ENCODE data around the gene SFT2D2. TPM values are rescaled to one million over a fixed set of nuclear protein-coding genes. Genes with fewer than 3 reads are reported as not detected.

The SFT2D2 gene
- total RNA-seq, 2 donors from 2014 or later: 40.8 to 49.8 TPM

DNA sequence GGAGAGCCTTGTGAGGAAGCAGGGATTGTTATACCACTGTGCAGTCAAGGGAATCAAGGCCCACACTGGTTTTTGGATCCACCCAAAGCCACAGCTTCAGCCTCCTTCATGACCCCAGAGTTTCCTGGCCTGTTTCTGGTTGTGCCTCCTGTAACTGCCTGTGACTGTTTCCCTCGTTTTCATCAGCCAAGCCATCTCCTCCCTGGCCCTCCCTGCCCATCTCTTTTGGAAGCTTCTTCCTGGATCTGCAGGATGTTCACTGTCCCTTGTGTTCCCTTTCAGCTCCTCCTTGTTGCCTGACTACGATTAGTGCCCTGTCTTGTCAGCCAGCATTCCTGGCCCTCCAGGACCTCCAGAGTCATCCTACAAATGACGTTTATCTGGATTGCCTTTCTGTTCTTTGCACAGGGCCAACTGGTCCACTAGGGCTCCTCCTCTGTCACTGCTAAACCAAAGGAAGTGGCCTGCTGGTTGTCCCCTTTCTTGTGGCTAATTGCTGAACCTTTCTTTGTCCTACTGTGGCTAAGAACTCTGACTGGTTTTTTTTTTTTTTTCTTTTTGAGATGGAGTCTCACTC lies 17.9 kb downstream of the SFT2D2 start:
- Mint-ChIP-seq H3K9me3 (peaks cover 0 to 5% of the 10 kb centered on the region in 2 donors), H3K27ac (peak overlapping the region; percentile 71 to 97), H3K36me3 (peaks cover 55 to 88% of the 10 kb centered on the region in 2 donors)
- DNase-seq (ENCODE audit: low spot score in 2 of 2): no peak
- ATAC-seq: peak in 1 of 2 donors; percentile 83

DNA sequence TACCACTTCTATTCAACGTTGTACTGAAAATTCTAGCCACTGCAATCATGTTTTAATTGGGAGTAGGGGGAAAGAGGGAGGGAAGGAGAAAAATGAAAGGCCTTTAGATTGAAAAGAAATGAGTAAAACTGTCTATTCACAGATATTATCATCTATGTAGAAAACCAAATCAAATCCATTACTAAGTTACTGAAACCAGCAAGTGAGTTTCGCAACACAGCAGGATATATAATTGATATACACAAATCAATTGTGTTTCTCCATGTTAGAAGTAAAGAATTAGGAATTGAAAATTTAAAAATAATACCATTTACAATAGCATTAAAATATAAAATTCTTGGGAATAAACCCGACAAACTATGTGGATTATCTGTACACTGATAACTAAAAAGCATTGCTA lies 19.2 kb downstream of the SFT2D2 start:
- ATAC-seq: no peak
- H3K36me3 Mint-ChIP-seq: peaks cover 63 to 91% of the 10 kb centered on the region in 2 donors
- DNase-seq (ENCODE audit: low spot score in 2 of 2): no peak
- no peak overlapping the region for H3K27ac Mint-ChIP-seq
- peaks cover 0 to 5% of the 10 kb centered on the region in 2 donors for H3K9me3 Mint-ChIP-seq

DNA sequence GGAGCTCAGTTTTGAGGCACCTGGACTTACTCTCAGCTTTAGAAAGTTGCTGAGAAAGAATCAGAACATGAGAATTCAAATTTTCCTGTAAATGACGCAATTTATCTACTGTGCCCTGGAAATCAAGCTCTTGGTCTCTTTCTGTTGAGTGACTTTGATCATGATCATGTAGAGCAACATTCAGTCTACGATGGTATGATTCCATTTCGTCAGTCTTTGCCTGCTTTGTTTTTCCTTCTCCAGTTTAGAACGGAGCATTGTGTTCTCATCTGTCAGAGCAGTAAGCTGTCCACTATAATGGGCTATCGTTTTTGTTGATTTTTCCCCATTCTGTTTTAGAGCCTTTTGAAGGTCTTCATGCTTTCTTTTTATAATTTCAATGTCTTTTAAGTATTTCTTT lies 20.7 kb downstream of the SFT2D2 start:
- no peak for ATAC-seq
- Mint-ChIP-seq H3K9me3 (peaks cover 0 to 5% of the 10 kb centered on the region in 2 donors), H3K36me3 (peaks cover 60 to 89% of the 10 kb centered on the region in 2 donors), H3K27ac (no peak overlapping the region)
- no peak for DNase-seq (ENCODE audit: low spot score in 2 of 2)

- no peak overlapping the region for H3K27ac Mint-ChIP-seq
- no peak for ATAC-seq
Observed at GRCh38 chr1:168252204-168252733, 26.5 kb downstream of the SFT2D2 start.

DNA sequence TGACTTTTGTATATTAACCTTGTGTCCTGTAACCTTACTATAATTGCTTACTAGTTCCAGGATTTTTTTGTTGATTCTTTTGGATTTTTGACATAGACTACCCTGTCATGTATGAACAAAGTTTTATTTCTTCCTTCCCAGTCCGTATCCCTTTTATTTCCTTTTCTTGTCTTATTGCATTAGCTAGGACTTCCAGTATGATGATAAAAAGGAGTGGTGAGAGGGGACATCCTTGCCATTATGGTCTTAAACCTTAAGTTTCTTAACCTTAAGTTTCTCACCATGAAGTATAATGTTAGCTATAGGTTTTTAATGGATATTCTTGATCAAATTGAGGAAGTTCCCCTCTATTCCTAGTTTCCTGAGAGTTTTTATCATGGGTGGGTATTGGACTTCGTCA lies 30.4 kb downstream of the SFT2D2 start:
- Mint-ChIP-seq H3K36me3 (peaks cover 17 to 60% of the 10 kb centered on the region in 2 donors), H3K27ac (no peak overlapping the region), H3K9me3 (peaks cover 0 to 13% of the 10 kb centered on the region in 2 donors)
- DNase-seq (ENCODE audit: low spot score in 2 of 2): no peak
- ATAC-seq: no peak

More at GRCh38 chr1:168252204-168252733, 26.5 kb downstream of the SFT2D2 start:
- DNase-seq (ENCODE audit: low spot score in 2 of 2): no peak
- peaks cover 37 to 86% of the 10 kb centered on the region in 2 donors for H3K36me3 Mint-ChIP-seq
- peaks cover 0 to 13% of the 10 kb centered on the region in 2 donors for H3K9me3 Mint-ChIP-seq

- Mint-ChIP-seq H3K9me3 (peaks cover 0 to 13% of the 10 kb centered on the region in 2 donors), H3K36me3 (peaks cover 22 to 51% of the 10 kb centered on the region in 2 donors), H3K27ac (no peak overlapping the region)
- ATAC-seq (no peak), DNase-seq (ENCODE audit: low spot score in 2 of 2) (no peak)
Observed at GRCh38 chr1:168257397-168257796, 31.6 kb downstream of the SFT2D2 start.

DNA sequence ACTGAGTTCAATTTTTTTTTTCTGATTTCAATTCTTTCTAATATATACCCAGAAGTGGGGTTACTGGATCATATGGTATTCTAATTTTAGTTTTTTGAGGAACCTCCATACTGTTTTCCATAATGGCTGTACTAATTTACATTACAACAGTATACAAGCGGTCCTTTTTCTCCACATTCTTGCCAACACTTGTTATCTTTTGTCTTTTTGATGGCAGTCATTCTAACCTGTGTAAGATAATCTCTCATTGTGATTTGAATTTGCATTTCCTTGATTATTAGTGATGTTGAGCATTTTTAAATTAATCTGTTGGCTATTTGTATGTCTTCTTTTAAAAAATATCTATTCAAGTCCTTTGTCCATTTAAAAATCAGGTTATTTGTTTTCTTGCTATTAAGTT lies 33.8 kb downstream of the SFT2D2 start:
- Mint-ChIP-seq H3K9me3 (peaks cover 0 to 12% of the 10 kb centered on the region in 2 donors), H3K27ac (no peak overlapping the region), H3K36me3 (peaks cover 22 to 40% of the 10 kb centered on the region in 2 donors)
- ATAC-seq: no peak
- DNase-seq (ENCODE audit: low spot score in 2 of 2): no peak

DNA sequence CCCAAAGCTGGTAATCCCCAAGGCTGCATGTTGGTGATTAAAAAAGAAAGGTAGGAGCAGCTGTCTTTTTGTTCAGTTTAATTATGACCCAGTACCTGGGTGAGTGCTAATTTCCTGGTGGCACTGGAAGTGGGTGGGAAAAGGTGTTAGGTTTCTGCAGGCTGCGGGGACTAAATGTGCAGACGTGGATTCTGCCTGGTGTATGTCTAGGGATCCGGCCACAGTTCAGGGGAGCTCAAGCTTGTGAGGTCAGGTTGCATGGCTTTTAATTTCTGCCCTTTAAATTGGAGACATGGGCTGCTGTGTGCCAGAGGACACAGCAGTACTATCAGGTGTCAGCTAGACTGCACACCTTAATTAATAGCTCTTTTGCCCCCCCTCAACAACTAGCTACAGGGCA lies 34.6 kb downstream of the SFT2D2 start:
- Mint-ChIP-seq H3K9me3 (peaks cover 0 to 5% of the 10 kb centered on the region in 2 donors), H3K27ac (no peak overlapping the region), H3K36me3 (peaks cover 22 to 32% of the 10 kb centered on the region in 2 donors)
- DNase-seq (ENCODE audit: low spot score in 2 of 2): no peak
- ATAC-seq: no peak

DNA sequence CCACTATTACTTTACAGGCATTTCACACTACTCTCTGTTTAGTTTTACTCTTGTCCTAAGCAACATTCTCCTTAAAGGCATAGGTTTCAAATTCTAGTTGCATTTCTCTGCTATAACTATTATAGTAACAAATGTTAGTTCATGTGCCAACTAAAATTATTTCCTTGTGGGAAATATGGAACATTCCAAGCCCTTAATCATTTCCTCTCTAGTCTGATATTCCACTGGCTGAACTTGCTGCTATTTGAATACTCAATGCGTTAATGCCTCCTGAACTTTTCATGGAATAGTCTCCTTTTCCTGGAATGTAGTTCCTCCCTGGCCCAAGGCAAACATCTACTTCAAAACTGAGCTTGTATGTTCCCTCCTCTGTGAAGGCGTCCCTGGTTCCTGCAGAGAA lies 35.6 kb downstream of the SFT2D2 start:
- DNase-seq (ENCODE audit: low spot score in 2 of 2): no peak
- Mint-ChIP-seq H3K36me3 (peaks cover 15 to 22% of the 10 kb centered on the region in 2 donors), H3K9me3 (no peaks in the 10 kb centered on the region), H3K27ac (no peak overlapping the region)
- no peak for ATAC-seq

DNA sequence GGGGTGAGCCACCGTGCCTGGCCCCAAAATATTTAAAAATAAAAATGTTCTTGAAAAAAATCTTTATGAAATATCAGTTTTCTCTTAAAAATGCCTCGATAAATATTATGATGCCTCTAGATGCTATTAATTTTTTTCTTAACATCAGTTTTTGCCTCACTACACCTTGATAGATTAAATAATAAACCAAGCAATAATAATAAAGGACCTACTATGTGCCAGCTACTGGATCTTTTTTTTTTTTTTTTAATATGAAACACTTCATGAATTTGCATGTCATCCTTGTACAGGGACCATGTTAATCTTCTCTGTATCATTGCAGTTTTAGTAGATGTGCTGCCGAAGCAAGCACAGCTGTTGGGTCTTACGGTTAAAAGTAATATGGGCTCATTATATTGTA lies 37.3 kb downstream of the SFT2D2 start:
- Mint-ChIP-seq H3K9me3 (no peaks in the 10 kb centered on the region), H3K36me3 (peaks cover 5 to 10% of the 10 kb centered on the region in 2 donors), H3K27ac (no peak overlapping the region)
- no peak for DNase-seq (ENCODE audit: low spot score in 2 of 2)
- no peak for ATAC-seq

DNA sequence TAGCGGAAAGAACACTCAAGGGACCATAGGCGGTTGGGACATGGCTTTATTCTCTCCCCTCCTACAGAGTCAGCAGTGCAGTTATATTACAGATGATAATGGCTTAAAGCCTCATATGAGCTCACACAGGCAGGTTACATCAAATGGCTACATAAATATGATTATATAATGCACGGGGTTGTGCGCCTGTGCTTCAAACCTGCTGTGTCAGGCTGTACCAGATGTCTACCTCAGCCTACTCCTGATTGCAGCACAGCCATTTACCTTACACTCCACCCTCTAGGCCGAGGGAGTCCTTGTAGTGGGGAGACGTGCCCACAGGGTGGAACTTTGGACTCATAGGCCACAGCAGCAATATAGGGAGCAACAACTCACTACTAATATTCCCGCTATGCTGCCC lies 38.5 kb downstream of the SFT2D2 start:
- H3K27ac Mint-ChIP-seq: peak overlapping the region in 1 of 2 donors; percentile 27
- no peak for ATAC-seq
- DNase-seq (ENCODE audit: low spot score in 2 of 2): no peak
- no peaks in the 10 kb centered on the region for H3K9me3 Mint-ChIP-seq
- peaks cover 8 to 10% of the 10 kb centered on the region in 2 donors for H3K36me3 Mint-ChIP-seq

DNA sequence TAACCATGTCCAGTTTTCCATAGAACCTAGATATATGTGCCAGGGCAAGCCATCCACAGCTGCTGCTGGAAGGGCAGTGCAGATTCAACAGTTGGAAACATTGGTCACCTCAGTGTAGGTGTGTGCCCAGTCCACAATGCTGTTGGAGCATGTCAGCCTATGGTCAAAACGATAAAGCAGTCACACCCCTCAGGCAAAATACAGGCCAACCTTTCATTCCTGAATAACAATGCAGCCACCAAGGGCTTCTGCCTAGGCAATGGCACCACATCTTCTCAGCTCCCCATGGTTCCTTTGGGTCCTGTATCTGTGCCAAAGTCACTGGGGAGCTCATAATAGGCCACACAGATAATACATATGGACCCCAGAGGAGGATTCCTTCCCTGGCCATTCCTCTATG lies 39.8 kb downstream of the SFT2D2 start:
- no peaks in the 10 kb centered on the region for H3K9me3 Mint-ChIP-seq
- no peak overlapping the region for H3K27ac Mint-ChIP-seq
- no peak for ATAC-seq
- peaks cover 9 to 10% of the 10 kb centered on the region in 2 donors for H3K36me3 Mint-ChIP-seq
- DNase-seq (ENCODE audit: low spot score in 2 of 2): no peak

GRCh38 chr1:168266644-168267186 lies 40.9 kb downstream of the SFT2D2 start:
- ATAC-seq (no peak), DNase-seq (ENCODE audit: low spot score in 2 of 2) (no peak)
- H3K27ac Mint-ChIP-seq: no peak overlapping the region
- H3K36me3 Mint-ChIP-seq: peaks cover 6 to 10% of the 10 kb centered on the region in 2 donors
- no peaks in the 10 kb centered on the region for H3K9me3 Mint-ChIP-seq

- Mint-ChIP-seq H3K27ac (no peak overlapping the region), H3K9me3 (no peaks in the 10 kb centered on the region), H3K36me3 (peaks cover 0 to 4% of the 10 kb centered on the region in 2 donors)
- ATAC-seq: no peak
- no peak for DNase-seq (ENCODE audit: low spot score in 2 of 2)
Observed at GRCh38 chr1:168271636-168272035, 45.8 kb downstream of the SFT2D2 start.

DNA sequence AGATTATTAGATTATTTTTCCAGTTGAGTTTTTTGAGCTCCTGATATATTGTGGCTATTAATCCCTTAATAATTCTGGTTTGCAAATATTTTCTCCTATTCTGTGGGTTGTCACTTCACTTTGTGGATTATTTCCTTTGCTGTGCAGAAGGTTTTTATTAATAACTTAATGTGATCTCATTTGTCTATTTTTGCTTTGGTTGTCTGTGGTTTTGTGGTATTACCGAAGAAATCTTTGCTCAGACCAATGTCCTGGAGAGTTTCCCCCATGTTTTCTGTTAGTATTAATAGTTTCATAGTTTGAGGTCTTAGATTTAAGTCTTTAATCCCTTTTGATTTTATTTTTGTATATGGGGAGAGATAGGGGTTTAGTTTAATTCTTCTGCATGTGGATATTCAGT lies 47.8 kb downstream of the SFT2D2 start:
- H3K27ac Mint-ChIP-seq: no peak overlapping the region
- H3K9me3 Mint-ChIP-seq: peaks cover 0 to 4% of the 10 kb centered on the region in 2 donors
- no peak for DNase-seq (ENCODE audit: low spot score in 2 of 2)
- ATAC-seq: no peak
- peaks cover 0 to 4% of the 10 kb centered on the region in 2 donors for H3K36me3 Mint-ChIP-seq

- DNase-seq (ENCODE audit: low spot score in 2 of 2): no peak
- Mint-ChIP-seq H3K9me3 (peaks cover 0 to 4% of the 10 kb centered on the region in 2 donors), H3K36me3 (no peaks in the 10 kb centered on the region), H3K27ac (no peak overlapping the region)
- no peak for ATAC-seq
Observed at GRCh38 chr1:168279253-168279652, 53.4 kb downstream of the SFT2D2 start.

DNA sequence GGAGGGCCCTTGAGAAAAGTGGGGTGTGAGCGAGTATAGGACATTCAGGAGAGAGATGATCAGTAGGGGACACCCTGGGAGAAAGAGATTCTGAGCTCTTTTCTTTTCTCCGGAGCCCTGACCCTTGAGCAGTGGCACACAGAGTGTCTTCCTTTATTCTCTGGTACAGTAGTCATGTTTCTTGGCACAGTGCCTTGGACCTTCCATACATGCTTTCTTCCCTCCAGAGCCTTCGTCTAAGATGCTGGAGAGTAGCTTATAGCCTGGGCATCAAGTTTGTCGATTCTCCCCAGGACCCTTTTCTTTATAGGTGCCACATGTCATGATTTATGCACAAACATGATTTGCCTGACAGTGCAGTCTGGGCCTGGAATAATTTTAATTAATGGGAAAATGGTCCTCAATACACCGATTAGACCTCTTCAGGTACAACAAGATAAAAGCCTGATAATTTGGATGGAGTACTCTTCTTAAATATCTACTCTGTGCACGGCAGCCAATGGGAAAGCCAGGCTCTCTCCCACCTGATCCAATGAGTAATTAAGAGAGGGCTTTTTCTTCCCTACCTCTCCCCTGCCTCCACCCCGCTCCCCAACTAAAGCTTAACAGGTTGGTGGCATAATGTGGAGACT lies 54.6 kb downstream of the SFT2D2 start, which contains the start of gene TBX19:
Gene TBX19 (plus strand): TSS at position 582 of the 632 bp plus-strand sequence. CDS start 214 bp downstream, outside the sequence.
- no peaks in the 10 kb centered on the region for H3K36me3 Mint-ChIP-seq
- ATAC-seq: no peak
- H3K27ac Mint-ChIP-seq: no peak within 1 kb of the TSS
- peaks cover 0 to 4% of the 10 kb centered on the region in 2 donors for H3K9me3 Mint-ChIP-seq
- no peak for DNase-seq (ENCODE audit: low spot score in 2 of 2)
